Natural killer cell (primary cell): ENCODE measurements around the gene PLOD1. TPM values are rescaled to one million over a fixed set of nuclear protein-coding genes. Genes with fewer than 3 reads are reported as not detected.

Experiments
- ATAC-seq, 3 donors: fragments of 150-1000 bp in 2 of 3; fragments of 200-7000 bp in 1 of 3; cut with Tn5 transposase; 1 replicate in 1 of 3; 2 replicates in 2 of 3; pipeline ENCODE4 v1.10.0; 2021; ENCODE audit warnings: mild to moderate bottlenecking in 2 of 3, moderate library complexity in 2 of 3
- DNase-seq, 2 donors: peaks; one replicate each; pipeline versions ENCODE4 v3.0.0 to v3.0.0-alpha.2; 2013 to 2021; ENCODE audit warnings: mixed read lengths in 1 of 2
- H3K27ac ChIP-seq: one replicate; pipeline ENCODE4 v1.5.1; 2013; ENCODE audit warnings: mild to moderate bottlenecking, low read length
- H3K27me3 ChIP-seq: one replicate; pipeline ENCODE4 v1.6.1; 2013; ENCODE audit warnings: low read length; ENCODE audit not compliant: control insufficient read depth, insufficient read depth
- H3K36me3 ChIP-seq: one replicate; pipeline ENCODE4 v1.6.1; 2013; ENCODE audit warnings: low read length; ENCODE audit not compliant: control insufficient read depth, insufficient read depth
- H3K4me1 ChIP-seq: one replicate; pipeline ENCODE4 v1.6.1; 2013; ENCODE audit warnings: low read length; ENCODE audit not compliant: control insufficient read depth, insufficient read depth
- H3K4me3 ChIP-seq: one replicate; pipeline ENCODE4 v1.5.1; 2013; ENCODE audit warnings: low read length
- H3K9me3 ChIP-seq: one replicate; pipeline ENCODE4 v1.6.1; 2013; ENCODE audit warnings: low read length; ENCODE audit not compliant: control insufficient read depth, insufficient read depth
- H3K27ac Mint-ChIP-seq, 2 donors: one replicate each; pipeline ENCODE4 v1.8.0; 2022; ENCODE audit warnings: mild to moderate bottlenecking in 2 of 2, mixed read lengths in 2 of 2, moderate library complexity in 1 of 2
- H3K27me3 Mint-ChIP-seq, 2 donors: one replicate each; pipeline ENCODE4 v1.8.0; 2022; ENCODE audit warnings: low read depth in 2 of 2, mixed read lengths in 2 of 2
- H3K36me3 Mint-ChIP-seq: one replicate; pipeline ENCODE4 v1.8.0; 2022; ENCODE audit warnings: mixed read lengths
- H3K4me1 Mint-ChIP-seq, 2 donors: one replicate each; pipeline ENCODE4 v1.8.0; 2022; ENCODE audit warnings: mixed read lengths in 2 of 2
- H3K4me3 Mint-ChIP-seq: one replicate; pipeline ENCODE4 v1.8.0; 2022; ENCODE audit warnings: mild to moderate bottlenecking, moderate library complexity, mixed read lengths
- H3K9me3 Mint-ChIP-seq, 2 donors: one replicate each; pipeline ENCODE4 v1.8.0; 2022; ENCODE audit warnings: mixed read lengths in 2 of 2
- WGBS: methylation state at CpG from one replicate; pipeline ENCODE4 v1.1.7; 2013; ENCODE audit warnings: missing lambda C conversion rate; ENCODE audit not compliant: insufficient coverage; 5-methylcytosine and 5-hydroxymethylcytosine counted together
- intact Hi-C: fragments of 100-400 bp; cut with micrococcal nuclease; formaldehyde crosslinking; loops from one replicate; pipeline ENCODE4 v1.14.2; 2022
- total RNA-seq, 4 donors: library from RNA; stranded (reverse); fragments of 120-200 nt in 1 of 4; gene quantifications; one replicate each; pipeline versions ENCODE4 v1.2.3 to v1.2.4, GENCODE V29; 2013 to 2022
- TF ChIP-seq, protein P1 (sequence below): fragments of 200-600 bp; IDR thresholded peaks from one replicate; pipeline ENCODE4 v1.8.0; 2022; ENCODE audit warnings: antibody characterized with exemption

The PLOD1 gene
- total RNA-seq, 3 donors from 2014 or later (not counting 1 experiment from before 2014, with no cell fraction given): 69.8 to 80.5 (median 80.4) TPM

DNA sequence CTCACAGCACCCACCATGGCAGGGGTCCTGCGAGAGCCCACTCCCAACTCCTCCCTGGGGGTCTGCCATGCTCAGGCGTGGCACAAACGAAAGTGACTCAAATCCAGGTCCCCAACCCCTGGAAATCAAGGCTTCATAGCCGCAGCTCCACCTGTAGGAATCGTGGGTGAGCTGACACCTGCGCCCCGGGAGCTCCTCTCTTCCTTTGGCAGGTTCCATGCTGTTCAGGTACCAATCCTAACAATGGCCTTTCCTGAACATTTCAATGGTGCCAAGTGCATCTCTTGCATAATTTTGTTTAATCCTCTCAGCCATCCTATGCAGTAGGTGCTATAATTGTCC, 46.9 kb upstream of the PLOD1 start:
- Mint-ChIP-seq H3K36me3 (no peaks in the 10 kb centered on the region), H3K27ac (no peak overlapping the region), H3K9me3 (no peaks in the 10 kb centered on the region), H3K4me3 (no peak overlapping the region), H3K4me1 (peaks cover 0 to 5% of the 10 kb centered on the region in 2 donors), H3K27me3 (no peaks in the 10 kb centered on the region)
- intact Hi-C loops: no loop called here
- DNase-seq (no peak), ATAC-seq (no peak)
- H3K9me3 ChIP-seq: no peaks in the 10 kb centered on the region
- H3K27me3 ChIP-seq: no peaks in the 10 kb centered on the region
- WGBS: 85% methylated on average over 7 of the region's 7 CpGs
- no peak overlapping the region for H3K4me3 ChIP-seq
- no peaks in the 10 kb centered on the region for H3K36me3 ChIP-seq
- no peaks in the 10 kb centered on the region for H3K4me1 ChIP-seq
- TF ChIP-seq, protein P1, sequence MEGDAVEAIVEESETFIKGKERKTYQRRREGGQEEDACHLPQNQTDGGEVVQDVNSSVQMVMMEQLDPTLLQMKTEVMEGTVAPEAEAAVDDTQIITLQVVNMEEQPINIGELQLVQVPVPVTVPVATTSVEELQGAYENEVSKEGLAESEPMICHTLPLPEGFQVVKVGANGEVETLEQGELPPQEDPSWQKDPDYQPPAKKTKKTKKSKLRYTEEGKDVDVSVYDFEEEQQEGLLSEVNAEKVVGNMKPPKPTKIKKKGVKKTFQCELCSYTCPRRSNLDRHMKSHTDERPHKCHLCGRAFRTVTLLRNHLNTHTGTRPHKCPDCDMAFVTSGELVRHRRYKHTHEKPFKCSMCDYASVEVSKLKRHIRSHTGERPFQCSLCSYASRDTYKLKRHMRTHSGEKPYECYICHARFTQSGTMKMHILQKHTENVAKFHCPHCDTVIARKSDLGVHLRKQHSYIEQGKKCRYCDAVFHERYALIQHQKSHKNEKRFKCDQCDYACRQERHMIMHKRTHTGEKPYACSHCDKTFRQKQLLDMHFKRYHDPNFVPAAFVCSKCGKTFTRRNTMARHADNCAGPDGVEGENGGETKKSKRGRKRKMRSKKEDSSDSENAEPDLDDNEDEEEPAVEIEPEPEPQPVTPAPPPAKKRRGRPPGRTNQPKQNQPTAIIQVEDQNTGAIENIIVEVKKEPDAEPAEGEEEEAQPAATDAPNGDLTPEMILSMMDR: no peak
- H3K27ac ChIP-seq: no peak overlapping the region

DNA sequence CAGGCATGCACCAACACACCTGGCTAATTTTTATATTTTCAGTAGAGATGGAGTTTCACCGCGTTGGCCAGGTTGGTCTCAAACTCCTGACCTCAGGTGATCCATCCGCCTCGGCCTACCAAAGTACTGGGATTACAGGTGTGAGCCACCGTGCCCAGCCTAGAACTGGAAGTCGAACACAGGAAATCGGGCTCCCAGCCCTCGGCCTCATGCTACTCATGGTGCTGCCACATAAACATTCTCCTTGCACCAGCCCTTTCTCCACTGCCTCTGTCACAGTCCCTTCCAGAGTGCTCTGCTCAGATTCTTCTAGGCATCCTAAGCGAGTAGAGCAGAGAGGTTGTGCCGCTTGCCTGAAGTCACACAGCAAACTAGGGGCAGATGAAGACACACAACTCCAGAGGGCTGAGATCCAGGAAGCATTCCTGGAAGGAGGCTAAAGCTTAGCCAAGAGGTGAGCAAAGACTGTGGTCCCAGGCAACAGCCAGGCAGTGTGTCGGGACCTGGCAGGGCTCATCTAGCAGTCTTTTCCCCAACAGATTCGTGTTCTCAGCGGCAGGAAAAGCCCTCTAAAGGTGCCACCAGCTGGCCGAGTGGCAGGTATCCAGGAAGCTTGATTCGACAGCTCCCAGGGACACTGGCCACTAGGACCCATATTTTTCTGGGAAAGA, 46.2 kb upstream of the PLOD1 start:
- H3K4me3 ChIP-seq: no peak overlapping the region
- H3K4me1 Mint-ChIP-seq: no peaks in the 10 kb centered on the region
- intact Hi-C loops: no loop called here
- no peaks in the 10 kb centered on the region for H3K9me3 Mint-ChIP-seq
- H3K36me3 Mint-ChIP-seq: no peaks in the 10 kb centered on the region
- H3K27me3 ChIP-seq: no peaks in the 10 kb centered on the region
- no peaks in the 10 kb centered on the region for H3K27me3 Mint-ChIP-seq
- no peak overlapping the region for H3K4me3 Mint-ChIP-seq
- DNase-seq: no peak
- no peak overlapping the region for H3K27ac Mint-ChIP-seq
- WGBS: 86% methylated on average over 15 of the region's 15 CpGs
- H3K9me3 ChIP-seq: no peaks in the 10 kb centered on the region
- no peaks in the 10 kb centered on the region for H3K36me3 ChIP-seq
- ATAC-seq: no peak
- TF ChIP-seq, protein P1: no peak
- no peaks in the 10 kb centered on the region for H3K4me1 ChIP-seq
- H3K27ac ChIP-seq: no peak overlapping the region

DNA sequence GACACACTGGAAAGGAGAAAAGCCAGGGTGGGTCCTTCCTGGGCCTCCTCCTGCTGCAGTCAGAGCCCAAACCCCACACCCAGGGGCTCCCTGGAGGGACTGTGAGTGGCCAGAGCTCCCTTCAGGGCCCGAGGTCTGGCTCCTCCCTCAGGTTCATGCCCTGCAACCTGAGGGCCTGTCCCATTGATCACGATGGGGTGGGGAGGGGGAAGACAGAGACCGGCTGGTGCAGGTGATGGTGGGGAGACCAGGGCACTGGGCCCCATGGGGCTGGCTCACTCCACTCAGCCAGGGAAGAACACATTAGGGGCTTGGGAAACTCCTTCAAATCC, 45.7 kb upstream of the PLOD1 start:
- intact Hi-C loops: no loop called here
- Mint-ChIP-seq H3K27ac (no peak overlapping the region), H3K9me3 (no peaks in the 10 kb centered on the region), H3K4me3 (no peak overlapping the region), H3K27me3 (peaks cover 0 to under 1% of the 10 kb centered on the region in 2 donors), H3K4me1 (peaks cover 0 to 2% of the 10 kb centered on the region in 2 donors), H3K36me3 (no peaks in the 10 kb centered on the region)
- no peak for ATAC-seq
- Histone ChIP-seq H3K4me3 (no peak overlapping the region), H3K9me3 (no peaks in the 10 kb centered on the region), H3K27ac (no peak overlapping the region), H3K4me1 (no peaks in the 10 kb centered on the region), H3K36me3 (no peaks in the 10 kb centered on the region), H3K27me3 (no peaks in the 10 kb centered on the region)
- DNase-seq: no peak
- TF ChIP-seq, protein P1: no peak
- WGBS: 52% methylated on average over 2 of the region's 3 CpGs
